GM21447 (cell line): ENCODE data around the gene DMD.
"Not testable (repeated sequence)": the region's sequence is repeated elsewhere in the genome, so short reads cannot be mapped to it uniquely, and the experiment has no call there.

Experiments used
- ATAC-seq: cut with Tn5 transposase; IDR thresholded peaks from one replicate; pipeline ENCODE4 v1.9.1; 2021; ENCODE audit not compliant: unreplicated experiment

The DMD gene

DNA sequence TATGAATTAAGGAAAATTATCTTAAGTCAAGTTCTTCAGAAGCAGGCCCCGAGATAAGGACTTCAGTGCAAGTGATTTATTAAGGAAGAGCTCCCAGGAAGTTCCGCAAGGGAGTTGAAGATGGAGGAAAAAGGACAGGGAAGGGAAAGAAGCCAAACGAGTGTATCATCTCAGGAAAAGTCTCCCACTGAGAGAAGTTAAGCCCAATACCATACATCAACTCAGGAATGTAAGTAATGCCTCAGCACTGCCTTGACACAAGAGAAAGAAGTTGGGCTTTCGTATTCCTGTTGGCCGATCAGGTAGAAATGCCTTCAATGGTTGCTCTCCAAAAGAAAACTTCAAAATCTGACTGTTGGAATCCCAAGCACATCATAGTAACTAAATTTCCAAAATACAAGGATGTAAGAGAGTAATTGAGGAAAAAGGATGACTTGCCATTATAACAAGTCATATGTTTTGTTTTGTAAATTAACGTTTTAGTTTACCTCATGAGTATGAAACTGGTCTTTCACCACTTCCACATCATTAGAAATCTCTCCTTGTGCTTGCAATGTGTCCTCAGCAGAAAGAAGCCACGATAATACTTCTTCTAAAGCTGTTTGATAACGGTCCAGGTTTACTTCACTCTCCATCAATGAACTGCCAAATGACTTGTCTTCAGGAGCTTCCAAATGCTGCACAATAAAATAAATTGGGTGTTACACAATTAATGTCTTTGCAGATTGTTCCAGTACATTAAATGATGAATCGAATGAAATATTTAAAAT is 566.7 kb downstream of the DMD start:
- no peak for ATAC-seq

DNA sequence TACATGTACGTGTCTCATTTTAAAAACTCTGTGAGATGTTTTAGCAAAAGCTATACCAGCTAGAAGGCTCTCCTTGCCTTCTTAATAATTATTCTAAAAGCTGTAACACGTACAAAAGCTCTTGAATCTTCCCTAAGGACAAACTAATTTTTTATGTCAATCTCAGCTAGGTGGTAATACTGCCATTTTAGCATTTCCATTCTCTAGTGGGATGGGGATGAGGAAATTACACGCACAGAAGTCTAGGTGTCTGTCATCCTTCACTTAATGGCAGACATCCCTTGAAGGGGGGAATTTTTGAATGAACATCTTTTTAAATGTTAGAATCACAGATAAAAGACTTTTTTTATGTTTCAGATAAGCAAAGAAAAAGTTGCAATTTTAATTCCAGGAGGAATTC is 569.1 kb downstream of the DMD start:
- no peak for ATAC-seq

DNA sequence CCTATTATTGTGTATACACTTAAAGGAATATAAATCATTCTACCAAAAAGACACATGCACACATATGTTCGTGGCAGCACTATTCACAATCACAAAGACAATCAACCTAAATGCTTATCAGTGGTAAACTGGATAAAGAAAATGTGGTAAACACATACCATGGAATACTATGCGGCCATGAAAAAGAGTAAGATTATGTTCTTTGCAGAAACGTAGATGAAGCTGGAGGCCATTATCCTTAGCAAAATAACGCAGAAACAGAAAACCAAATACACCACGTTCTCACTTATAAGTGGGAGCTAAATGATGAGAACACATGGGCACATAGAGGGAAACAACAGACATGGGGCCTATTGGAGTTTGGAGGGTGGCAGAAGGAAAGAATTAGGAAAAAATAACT is 593.2 kb downstream of the DMD start:
- ATAC-seq = no peak

DNA sequence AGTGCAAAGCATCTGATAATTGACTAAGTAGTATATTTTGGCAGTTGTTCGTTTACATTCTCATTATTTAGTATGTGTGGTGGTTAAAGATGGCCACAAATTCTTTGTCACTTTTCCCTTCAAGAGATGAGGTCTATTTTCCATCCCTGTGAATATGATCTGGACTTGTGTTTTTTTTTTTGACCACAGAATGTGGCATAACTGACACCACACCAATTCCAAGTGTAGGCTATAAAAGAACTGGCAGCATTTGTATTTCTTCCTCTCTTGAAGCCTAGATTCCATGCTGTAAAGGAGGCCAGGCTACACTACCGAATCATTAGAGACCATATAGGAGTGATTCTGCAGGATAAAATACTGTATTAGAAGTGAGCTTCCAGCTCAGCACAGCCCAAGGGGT is 596.6 kb downstream of the DMD start:
- no peak for ATAC-seq

DNA sequence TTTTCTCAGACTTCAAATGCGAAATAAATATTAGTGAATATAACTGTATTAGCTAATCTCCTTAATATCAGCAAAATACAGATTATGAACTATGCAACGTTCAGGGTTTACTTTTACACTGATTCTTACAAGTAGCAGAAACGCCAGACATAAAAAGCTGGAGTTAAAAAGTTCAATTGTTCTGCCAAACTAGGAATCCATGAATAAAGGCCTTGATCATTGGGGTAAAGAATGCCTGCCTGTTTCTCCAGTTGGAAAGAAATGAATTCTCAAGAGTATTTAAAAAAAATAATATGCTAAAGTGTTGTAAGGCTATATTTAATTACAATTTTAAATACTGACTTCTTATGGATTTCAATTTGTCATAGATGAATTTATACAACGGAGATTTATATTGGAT is 612.2 kb downstream of the DMD start:
- ATAC-seq = no peak

DNA sequence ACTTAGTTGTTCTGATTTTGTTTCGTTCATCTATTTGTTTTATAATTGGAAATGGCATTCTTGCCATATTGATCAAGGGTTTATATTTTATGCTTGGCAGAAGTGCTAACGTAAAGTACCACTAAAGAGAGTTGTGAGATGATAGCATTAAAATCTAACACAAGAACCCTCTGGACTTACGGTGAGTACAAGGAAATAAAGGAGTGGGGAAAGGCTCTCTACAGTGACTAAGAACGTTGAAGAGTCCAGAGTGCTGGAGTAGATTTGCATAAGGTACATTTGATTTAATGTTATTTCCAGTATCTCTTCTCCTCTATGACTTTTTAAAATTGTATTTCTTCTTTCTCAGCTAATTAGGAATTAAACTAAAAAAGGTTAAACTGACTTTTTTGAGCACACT is 612.6 kb downstream of the DMD start:
- ATAC-seq = no peak

DNA sequence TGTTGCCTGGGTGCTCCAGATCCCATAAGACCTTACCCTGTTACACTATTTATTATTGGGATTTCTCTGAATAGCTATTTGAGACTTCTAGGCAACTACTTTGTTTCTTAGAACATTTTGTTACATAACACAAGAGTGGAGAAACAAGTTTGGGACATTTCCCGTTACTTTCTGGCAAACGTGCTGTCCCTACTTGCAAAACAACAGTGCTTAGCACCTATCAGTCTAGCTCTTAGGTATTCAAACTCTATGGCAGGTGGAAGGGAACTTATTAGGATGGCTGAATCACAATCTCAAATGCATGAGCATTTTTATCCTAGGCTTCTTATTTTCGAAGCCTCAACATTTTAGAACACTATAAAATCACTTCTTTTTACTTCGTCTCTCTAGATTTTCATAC is 613.6 kb downstream of the DMD start:
- no peak for ATAC-seq

DNA sequence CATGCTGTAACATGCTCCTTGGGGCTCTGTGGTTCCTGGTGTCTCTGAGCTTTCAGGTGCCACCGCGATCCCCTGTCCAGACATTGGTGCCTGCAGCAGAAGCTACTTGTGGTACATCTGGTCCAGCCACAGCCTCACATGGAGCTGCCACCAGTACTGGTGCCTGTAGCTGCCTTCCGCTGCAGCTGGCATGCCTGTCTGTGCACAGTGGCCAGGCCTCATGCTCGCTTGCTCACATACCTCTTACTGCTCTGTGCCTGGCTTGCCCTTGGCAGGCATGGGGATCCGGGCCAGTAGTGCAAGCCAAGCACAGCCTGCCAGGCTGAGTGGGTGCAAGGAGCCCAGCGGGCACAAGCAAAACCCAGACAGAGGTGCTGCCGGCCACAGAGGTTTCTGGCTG is 618.6 kb downstream of the DMD start:
- ATAC-seq = no peak

DNA sequence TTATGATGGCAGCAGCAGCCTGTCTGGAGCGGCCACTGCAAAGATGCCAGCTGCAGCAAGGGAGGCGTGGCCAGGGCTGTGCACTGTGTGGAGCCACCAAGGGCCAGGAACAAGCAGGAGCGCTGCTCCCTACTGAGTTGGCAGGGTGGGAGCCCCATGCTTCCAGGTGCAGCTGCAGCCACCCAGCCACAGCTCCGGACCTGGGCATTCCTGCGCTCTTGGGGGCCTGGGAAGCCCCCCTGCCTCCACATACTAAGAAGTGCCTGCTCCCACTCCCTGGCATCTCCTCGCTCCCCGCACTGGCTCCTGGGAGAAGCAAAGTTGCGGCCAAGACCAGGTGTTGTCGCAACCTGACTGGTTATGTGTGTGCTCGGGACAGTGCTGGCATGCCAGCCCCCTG is 619.8 kb downstream of the DMD start:
- no peak for ATAC-seq

DNA sequence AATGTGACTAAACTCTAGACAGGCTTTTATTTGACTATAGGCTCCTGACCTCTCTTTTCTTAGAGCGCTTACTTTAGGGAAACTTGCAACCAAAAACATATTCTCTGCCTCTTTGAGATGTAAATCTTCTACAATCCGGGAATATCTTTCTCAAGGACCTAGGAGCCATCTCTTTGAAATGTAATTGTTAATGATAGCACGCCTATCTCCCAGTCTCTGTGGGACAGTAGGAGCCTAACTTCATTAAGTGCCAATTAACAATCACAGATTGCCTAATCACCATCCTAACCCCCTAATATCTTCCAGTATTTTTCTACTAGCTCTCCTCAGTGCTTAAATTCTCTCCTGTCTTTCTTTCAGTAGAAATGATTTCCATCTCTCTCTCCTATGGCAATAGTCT is 628.6 kb downstream of the DMD start:
- ATAC-seq = no peak

DNA sequence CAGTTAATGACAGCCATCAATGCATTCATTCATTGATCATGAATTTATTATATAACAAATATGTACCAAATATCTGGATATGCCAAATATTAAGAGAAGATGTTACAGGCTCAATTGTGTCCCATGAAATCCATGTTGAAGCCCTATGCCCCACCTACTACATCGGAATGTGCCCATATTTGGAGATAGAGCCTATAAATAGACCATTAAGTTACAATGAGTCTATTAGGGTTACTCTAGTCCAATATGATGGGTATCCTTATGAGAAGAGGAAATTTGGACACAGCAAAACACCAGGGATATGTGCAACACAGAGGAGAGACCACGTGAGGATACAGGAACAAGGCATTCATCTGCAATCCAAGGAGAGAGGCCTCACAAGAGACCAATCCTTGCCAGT is 634.5 kb downstream of the DMD start:
- no peak for ATAC-seq

DNA sequence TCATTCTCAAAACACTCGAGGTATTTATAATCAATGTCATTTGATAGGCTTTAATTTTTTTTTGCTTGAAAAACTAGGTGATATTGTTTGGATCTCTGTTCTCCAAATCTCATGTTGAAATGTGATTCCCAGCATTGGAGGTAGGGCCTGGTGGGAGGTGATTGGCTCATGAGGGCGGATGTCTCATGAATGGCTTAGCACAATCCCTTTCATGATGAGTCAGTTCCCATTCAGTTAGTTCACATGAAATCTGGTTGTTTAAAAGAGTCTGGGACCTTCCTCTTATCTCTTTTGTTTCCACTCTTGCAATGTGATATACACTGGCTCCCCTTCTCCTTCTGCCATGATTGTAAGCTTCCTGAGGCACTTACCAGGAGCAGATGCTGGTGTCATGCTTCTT is 638.7 kb downstream of the DMD start:
- no peak for ATAC-seq

DNA sequence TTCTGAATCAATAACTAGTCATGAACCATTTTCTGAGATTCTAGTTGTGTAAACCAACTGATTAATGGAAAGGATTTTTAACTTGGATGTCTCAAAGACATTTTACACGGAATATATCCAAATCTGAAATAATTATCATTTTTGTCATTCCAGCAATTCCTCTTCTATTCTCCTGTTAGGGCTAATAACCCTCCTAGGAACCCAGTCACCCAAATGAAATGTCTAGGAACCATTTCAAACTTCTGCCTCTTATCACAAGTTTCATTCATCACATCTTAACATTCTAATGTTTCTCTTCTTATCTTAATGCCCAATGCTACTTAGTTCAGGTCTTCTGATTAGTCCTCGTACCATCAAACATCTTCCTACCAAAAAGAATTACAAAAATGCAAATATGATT is 639.8 kb downstream of the DMD start:
- no peak for ATAC-seq

DNA sequence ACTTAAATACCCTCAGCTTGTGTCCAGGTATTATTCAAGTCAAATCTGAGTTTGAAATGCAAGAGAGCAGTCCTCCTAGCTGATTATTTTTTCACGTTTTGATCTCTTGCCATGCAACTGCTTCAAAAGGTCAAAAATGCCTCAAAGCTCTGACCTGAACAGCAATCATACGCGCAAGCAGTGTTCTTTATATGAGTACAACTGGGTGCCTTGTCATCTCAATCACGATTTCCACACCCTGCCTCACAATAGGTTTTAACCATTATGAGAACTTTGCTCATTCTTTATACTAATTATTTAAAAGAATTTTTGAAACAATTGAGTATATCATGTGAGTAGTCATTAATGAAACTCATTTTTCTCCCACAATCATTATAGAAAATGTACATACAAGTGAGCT is 649.1 kb downstream of the DMD start:
- ATAC-seq = no peak

DNA sequence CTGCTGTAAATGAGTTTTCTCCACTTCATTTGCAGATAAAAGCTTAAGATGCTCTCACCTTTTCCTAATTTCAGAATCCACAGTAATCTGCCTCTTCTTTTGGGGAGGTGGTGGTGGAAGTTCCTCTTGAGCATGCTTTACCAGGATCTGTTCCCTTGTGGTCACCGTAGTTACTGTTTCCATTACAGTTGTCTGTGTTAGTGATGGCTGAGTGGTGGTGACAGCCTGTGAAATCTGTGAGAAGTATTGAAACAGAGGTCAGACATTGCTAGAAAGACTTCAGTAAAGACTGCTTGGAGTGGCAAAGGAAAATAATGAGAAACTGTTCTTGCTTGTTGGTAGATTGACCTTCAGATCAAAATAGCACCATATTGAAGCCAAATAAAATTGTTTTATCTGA is 666.2 kb downstream of the DMD start:
- no peak for ATAC-seq

DNA sequence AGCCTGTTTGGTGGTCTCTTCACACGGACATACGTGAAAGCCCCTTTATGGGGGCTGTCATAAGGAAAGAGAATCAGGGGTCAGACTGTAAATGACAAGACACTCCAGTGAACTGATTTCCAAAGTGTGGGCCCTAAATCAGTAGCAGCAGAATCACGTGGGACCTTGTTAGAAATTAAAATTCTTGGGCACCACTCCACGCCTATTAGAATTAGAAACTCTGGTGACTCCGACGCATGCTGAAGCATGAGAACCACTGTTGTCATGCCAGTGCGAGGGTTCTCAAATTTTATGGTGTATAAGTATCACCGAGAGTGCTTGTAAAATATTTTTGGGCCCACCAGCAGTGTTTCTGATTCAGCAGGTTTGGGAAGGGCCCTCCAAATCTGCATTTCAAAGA is 672.8 kb downstream of the DMD start:
- no peak for ATAC-seq

DNA sequence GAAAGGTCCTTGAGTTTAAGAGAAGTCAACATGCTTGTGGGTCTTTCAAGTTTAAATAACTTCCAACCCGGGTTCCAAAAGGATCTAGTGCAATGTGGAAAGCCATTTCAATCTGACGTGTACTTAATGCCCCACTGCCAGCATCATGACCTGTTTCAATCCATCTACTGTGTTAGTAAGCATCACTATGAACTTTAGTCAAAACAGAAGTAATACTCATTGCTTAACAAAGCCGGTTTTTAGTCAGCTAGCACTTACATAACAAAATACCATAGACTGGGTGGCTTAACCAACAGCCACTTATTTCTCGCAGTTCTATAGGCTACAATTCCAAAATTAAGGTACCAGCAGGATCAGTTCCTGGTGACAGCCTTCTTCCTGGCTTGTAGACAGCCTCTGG is 677.5 kb downstream of the DMD start:
- no peak for ATAC-seq

DNA sequence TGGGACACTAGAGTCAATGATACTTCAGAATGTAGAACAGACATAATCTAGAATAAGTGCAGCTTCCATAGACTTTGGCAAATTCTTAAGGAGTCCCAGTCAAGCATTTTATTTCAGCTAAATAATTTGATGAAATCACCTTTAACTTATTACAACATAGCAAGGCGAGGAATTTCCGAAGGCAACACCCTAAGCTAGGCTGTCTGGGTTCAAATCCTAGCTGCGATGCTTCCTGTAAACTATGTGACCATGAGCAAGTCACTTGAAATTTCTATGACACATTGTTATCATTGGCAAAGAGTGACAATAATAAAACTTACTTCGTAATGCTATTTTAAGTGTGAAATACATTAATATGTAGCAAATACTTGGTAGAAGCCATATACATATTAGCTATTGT is 679.1 kb downstream of the DMD start:
- no peak for ATAC-seq

DNA sequence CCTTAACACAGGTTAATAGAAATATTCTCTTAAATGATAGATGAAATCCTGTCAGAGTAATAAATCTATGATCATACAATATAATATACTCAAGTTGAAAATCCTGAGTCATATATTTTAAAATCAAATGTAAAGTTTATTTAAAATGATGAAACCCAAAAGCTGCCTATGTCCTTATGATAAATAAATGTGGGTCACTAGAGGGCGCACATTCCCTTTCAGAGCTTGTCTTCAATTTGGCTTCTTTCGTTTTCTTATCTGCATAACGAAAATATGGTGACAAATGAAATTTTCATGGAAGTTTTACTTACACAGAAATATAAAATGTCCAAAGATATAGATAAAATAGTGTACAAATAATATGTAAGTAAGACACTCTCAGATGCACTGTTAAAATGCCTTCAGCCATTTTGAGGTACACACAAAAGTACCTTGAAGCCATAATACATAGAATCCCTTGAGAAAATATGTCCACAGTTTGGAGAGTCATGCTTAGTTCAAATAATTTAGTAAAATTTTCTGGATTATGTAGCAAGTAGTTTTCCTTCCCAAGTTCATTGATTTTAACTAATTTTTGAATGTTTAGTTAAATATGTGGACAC is 680.4 kb downstream of the DMD start:
- ATAC-seq = no peak

DNA sequence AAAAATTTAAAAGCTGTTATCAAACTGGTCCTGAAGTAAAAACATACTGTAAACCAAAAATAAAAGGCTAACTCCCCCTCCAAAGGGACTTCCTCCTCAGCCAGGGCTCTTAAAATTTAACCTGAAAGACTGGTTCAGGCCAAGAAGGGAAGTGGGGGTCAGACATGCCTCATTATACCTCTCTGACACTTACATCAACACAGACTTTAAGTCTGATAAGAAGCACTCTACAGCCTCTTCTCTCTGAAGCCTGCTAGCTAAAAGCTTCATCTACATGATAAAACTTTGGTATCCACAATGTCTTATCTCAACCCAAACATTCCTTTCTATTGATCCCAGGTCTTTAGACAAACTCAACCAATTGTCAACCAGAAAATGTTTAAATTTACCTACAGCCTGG is 682.9 kb downstream of the DMD start:
- ATAC-seq = not testable (repeated sequence)

DNA sequence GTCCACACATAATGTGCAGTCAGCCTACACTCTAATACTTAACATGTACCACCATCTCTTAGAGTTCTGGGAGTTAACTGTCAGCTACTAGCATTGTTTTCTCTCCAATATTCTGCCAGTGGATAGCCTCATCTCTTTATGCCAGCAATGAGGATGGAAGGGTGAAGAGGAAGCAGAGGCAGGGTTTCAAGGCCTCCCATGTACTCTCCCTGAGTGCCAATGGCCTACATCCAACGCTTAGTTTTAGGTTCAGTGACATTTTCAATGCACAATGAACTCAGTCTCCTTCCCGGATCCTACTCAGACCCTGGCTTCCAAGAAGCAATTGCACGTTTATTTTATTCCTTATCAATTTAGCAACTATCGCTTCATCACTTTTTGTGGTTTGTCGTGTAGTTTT is 686.1 kb downstream of the DMD start:
- ATAC-seq = no peak

DNA sequence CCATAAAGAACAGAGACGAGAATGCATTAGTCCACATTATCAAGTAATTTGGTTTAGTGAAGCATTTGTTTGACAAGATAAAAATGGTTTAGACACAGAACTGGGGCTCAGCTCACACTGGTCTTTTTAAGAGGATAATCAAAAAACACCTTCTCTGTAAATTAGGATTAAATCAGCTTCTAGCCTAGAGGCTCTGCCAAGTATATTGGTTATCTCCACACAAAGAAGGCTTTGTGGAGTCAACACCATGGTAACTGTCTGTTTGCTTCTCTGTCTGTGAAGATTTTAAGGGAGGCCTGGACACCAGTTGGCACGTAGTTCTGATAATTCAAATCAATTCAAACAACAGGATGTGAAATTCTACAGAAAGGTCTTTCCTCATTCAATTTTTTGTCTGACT is 687.0 kb downstream of the DMD start:
- no peak for ATAC-seq

DNA sequence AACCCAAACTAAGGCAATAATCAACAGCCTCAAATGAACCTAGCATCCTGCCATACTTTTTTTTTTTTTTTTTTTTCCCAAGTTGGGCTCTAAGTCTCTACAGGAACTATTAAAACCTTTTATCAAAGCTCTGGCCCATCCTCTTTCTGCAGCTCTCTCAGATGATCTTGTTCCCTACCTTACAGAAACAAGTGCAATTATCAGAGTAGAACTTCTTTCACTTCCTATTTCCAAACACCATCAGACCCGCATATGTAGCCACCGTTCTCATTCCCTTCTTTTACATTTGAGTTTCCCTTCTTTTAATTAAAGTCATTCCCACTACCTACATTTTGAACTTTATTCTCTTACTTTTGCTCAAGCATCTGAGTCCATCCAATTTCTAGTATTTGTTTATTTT is 690.6 kb downstream of the DMD start:
- no peak for ATAC-seq
